ENCODE data around the gene ARIH1. TPM values are rescaled to one million over a fixed set of nuclear protein-coding genes. Genes with fewer than 3 reads are reported as not detected.

The ARIH1 gene
- total RNA-seq, 1 experiment from 2014 or later: 187 TPM

- TF ChIP-seq, protein P1, sequence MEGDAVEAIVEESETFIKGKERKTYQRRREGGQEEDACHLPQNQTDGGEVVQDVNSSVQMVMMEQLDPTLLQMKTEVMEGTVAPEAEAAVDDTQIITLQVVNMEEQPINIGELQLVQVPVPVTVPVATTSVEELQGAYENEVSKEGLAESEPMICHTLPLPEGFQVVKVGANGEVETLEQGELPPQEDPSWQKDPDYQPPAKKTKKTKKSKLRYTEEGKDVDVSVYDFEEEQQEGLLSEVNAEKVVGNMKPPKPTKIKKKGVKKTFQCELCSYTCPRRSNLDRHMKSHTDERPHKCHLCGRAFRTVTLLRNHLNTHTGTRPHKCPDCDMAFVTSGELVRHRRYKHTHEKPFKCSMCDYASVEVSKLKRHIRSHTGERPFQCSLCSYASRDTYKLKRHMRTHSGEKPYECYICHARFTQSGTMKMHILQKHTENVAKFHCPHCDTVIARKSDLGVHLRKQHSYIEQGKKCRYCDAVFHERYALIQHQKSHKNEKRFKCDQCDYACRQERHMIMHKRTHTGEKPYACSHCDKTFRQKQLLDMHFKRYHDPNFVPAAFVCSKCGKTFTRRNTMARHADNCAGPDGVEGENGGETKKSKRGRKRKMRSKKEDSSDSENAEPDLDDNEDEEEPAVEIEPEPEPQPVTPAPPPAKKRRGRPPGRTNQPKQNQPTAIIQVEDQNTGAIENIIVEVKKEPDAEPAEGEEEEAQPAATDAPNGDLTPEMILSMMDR (conservative IDR thresholded peaks at IDR 0.05; ENCODE audit: low read depth, low read length): no peak
- CTCF ChIA-PET: no interaction called here
- Histone ChIP-seq H3K9me3 (ENCODE audit: low read depth, low read length, poor library complexity, severe bottlenecking) (no peaks in the 10 kb centered on the region), H3K27ac (ENCODE audit: low read depth, low read length, poor library complexity, severe bottlenecking) (no peak overlapping the region), H3K4me1 (ENCODE audit: insufficient read depth, low read length, poor library complexity, severe bottlenecking) (no peaks in the 10 kb centered on the region), H3K4me3 (ENCODE audit: low read depth, low read length, poor library complexity, severe bottlenecking) (no peak overlapping the region), H3K27me3 (replicated peaks; ENCODE audit: insufficient read depth, low read depth, low read length, poor library complexity) (no peaks in the 10 kb centered on the region), H3K36me3 (ENCODE audit: insufficient read depth, low read length, poor library complexity, severe bottlenecking) (peaks cover 6% of the 10 kb centered on the region)
- BruUV-seq (replicated peaks): no TSS peak
- POLR2A ChIA-PET (ENCODE audit: low non-redundant PET): no interaction called here
- DNase-seq (ENCODE audit: low spot score): peak; percentile 4
- intact Hi-C loops (cut with micrococcal nuclease; ENCODE audit: unreplicated experiment): no loop called here
Measured at GRCh38 chr15:72521682-72522081, 47.6 kb downstream of the ARIH1 start.

GRCh38 chr15:72532991-72533601 is 59.0 kb downstream of the ARIH1 start:
- TF ChIP-seq EZH2 (IDR thresholded peaks at IDR 0.05; ENCODE audit: borderline replicate concordance, low read depth, low read length, poor library complexity, severe bottlenecking): no peak
- TF ChIP-seq, protein P1 (conservative IDR thresholded peaks at IDR 0.05; ENCODE audit: low read depth, low read length): peak; percentile 54
- no peaks in the 10 kb centered on the region for H3K27me3 ChIP-seq (replicated peaks; ENCODE audit: insufficient read depth, low read depth, low read length, poor library complexity)
- no TSS peak for BruUV-seq (replicated peaks)
- no peaks in the 10 kb centered on the region for H3K4me1 ChIP-seq (ENCODE audit: insufficient read depth, low read length, poor library complexity, severe bottlenecking)
- POLR2A ChIA-PET (ENCODE audit: low non-redundant PET): no interaction called here
- H3K27ac ChIP-seq (ENCODE audit: low read depth, low read length, poor library complexity, severe bottlenecking): no peak overlapping the region
- DNase-seq (ENCODE audit: low spot score): no peak
- intact Hi-C loops (cut with micrococcal nuclease; ENCODE audit: unreplicated experiment): no loop called here
- H3K36me3 ChIP-seq (ENCODE audit: insufficient read depth, low read length, poor library complexity, severe bottlenecking): no peaks in the 10 kb centered on the region
- CTCF ChIA-PET: no interaction called here
- no peak overlapping the region for H3K4me3 ChIP-seq (ENCODE audit: low read depth, low read length, poor library complexity, severe bottlenecking)
- no peaks in the 10 kb centered on the region for H3K9me3 ChIP-seq (ENCODE audit: low read depth, low read length, poor library complexity, severe bottlenecking)

- Histone ChIP-seq H3K27ac (ENCODE audit: low read depth, low read length, poor library complexity, severe bottlenecking) (no peak overlapping the region), H3K27me3 (replicated peaks; ENCODE audit: insufficient read depth, low read depth, low read length, poor library complexity) (no peaks in the 10 kb centered on the region), H3K36me3 (ENCODE audit: insufficient read depth, low read length, poor library complexity, severe bottlenecking) (no peaks in the 10 kb centered on the region), H3K4me1 (ENCODE audit: insufficient read depth, low read length, poor library complexity, severe bottlenecking) (no peaks in the 10 kb centered on the region), H3K9me3 (ENCODE audit: low read depth, low read length, poor library complexity, severe bottlenecking) (no peaks in the 10 kb centered on the region), H3K4me3 (ENCODE audit: low read depth, low read length, poor library complexity, severe bottlenecking) (no peak overlapping the region)
- no peak for DNase-seq (ENCODE audit: low spot score)
- no peak for TF ChIP-seq EZH2 (IDR thresholded peaks at IDR 0.05; ENCODE audit: borderline replicate concordance, low read depth, low read length, poor library complexity, severe bottlenecking)
- TF ChIP-seq, protein P1 (conservative IDR thresholded peaks at IDR 0.05; ENCODE audit: low read depth, low read length): no peak
- intact Hi-C loops (cut with micrococcal nuclease; ENCODE audit: unreplicated experiment): no loop called here
- no TSS peak for BruUV-seq (replicated peaks)
- CTCF ChIA-PET: no interaction called here
- POLR2A ChIA-PET (ENCODE audit: low non-redundant PET): no interaction called here
Measured at GRCh38 chr15:72534523-72534922, 60.4 kb downstream of the ARIH1 start.

Measured in A673 (cell line).